ENCODE measurements around the gene ZFAND3. TPM values are rescaled to one million over a fixed set of nuclear protein-coding genes. Genes with fewer than 3 reads are reported as not detected.
A peak's percentile ranks its signal among the peaks of the same experiment; 100 is the strongest.

Gene ZFAND3
- polyA plus RNA-seq, 1 of the 3 experiments (the other 2 are of a cell fraction), result 16.7 TPM

DNA sequence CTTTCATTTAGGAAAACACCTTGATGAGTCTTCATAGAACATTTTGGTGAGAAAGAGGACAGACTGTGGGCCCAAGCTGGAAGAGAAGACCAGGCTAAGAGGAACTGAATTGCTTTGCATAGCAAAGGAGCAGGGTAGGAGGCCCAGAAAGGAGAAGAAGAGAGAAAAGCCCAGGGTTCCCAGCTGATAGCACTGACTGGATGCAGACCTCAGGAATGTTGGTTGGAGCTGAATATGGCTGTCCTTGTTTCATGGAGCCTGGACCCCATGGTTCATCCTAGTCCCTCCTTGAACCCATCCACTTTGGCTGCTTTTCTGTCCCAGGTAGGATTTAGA is 18.0 kb upstream of the ZFAND3 start:
- H3K79me2 ChIP-seq (ENCODE audit: insufficient read depth), result no peaks in the 10 kb centered on the region
- no peaks in the 10 kb centered on the region for H3K9me2 ChIP-seq
- H3K4me1 ChIP-seq (ENCODE audit: control insufficient read depth in 1 of 2, insufficient read depth in 2 of 2, low read depth in 1 of 2, low read length in 1 of 2), result peaks cover 0 to 35% of the 10 kb centered on the region in 2 experiments; a peak in 2 of 4 replicates
- H3K9ac ChIP-seq, result no peak overlapping the region
- ChIA-PET POLR2A (interaction anchor here (4.1 kb wide), 1 partner anchor 18 kb away, joined by 16 read pairs; the partner anchor contains the start of gene ZFAND3), CTCF (interaction anchor here (1.3 to 1.9 kb wide), 4 partner anchors 10 to 267 kb away, joined by 3 to 8 read pairs (median 4); no protein-coding TSS in a partner anchor)
- no peaks in the 10 kb centered on the region for H3F3A ChIP-seq (replicated peaks; ENCODE audit: insufficient read depth)
- no peaks in the 10 kb centered on the region for H3K27me3 ChIP-seq (ENCODE audit: insufficient read depth)
- no peak for DNase-seq
- no peak overlapping the region for H3K4me3 ChIP-seq (ENCODE audit: low read depth in 2 of 2, low read length in 1 of 2)
- H3K4me2 ChIP-seq, result no peak overlapping the region
- H3K9me3 ChIP-seq, result no peaks in the 10 kb centered on the region
- no peak overlapping the region for H2AFZ ChIP-seq (ENCODE audit: low read depth)
- no peaks in the 10 kb centered on the region for H3K36me3 ChIP-seq (replicated peaks in 1 of 2; ENCODE audit: control insufficient read depth in 1 of 2, insufficient read depth in 2 of 2, low read length in 1 of 2)
- no peaks in the 10 kb centered on the region for H4K20me1 ChIP-seq (ENCODE audit: insufficient read depth)
- peak overlapping the region in 1 of 2 experiments; percentile 67; a peak in 2 of 4 replicates for H3K27ac ChIP-seq (ENCODE audit: low read depth in 2 of 2, low read length in 1 of 2)
- TF ChIP-seq RFX5 (IDR thresholded peaks at IDR 0.05; ENCODE audit: low read length) (no peak), POLR2AphosphoS5 (IDR thresholded peaks at IDR 0.05; ENCODE audit: low read depth, low read length) (no peak), CHD2 (IDR thresholded peaks at IDR 0.05; ENCODE audit: low read length, partially characterized antibody) (no peak), FOXJ3 (CRISPR knock-in tag; IDR thresholded peaks at IDR 0.05) (no peak)

DNA sequence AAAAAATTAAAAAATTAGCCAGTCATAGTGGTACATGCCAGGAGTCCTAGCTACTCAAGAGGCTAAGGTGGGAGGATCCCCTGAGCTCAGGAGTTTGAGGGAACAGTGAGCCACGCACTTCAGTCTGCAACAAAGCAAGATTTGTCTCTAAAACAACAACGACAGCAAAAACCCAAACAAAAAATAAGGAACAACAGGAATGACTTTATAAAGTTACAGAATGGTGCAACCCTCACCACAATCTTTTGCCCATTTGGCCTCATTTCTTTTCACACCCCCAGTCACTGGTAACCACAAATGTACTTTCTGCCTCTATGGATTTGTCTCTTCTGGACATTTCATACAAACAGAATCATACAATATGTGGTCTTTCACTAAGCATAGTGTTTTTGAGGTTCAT is 16.7 kb upstream of the ZFAND3 start:
- H2AFZ ChIP-seq (ENCODE audit: low read depth), result no peak overlapping the region
- peaks cover 0 to 39% of the 10 kb centered on the region in 2 experiments; a peak in 2 of 4 replicates for H3K4me1 ChIP-seq (ENCODE audit: control insufficient read depth in 1 of 2, insufficient read depth in 2 of 2, low read depth in 1 of 2, low read length in 1 of 2)
- H3F3A ChIP-seq (replicated peaks; ENCODE audit: insufficient read depth), result no peaks in the 10 kb centered on the region
- no peak for DNase-seq
- H3K4me2 ChIP-seq, result no peak overlapping the region
- no peak overlapping the region for H3K27ac ChIP-seq (ENCODE audit: low read depth in 2 of 2, low read length in 1 of 2)
- H3K9me2 ChIP-seq, result no peaks in the 10 kb centered on the region
- CTCF ChIA-PET, result interaction anchor here (0.6 to 1.9 kb wide), 4 partner anchors 231 to 477 kb away, joined by 3 to 4 read pairs (median 4); no protein-coding TSS in a partner anchor
- H4K20me1 ChIP-seq (ENCODE audit: insufficient read depth), result no peaks in the 10 kb centered on the region
- no peaks in the 10 kb centered on the region for H3K36me3 ChIP-seq (replicated peaks in 1 of 2; ENCODE audit: control insufficient read depth in 1 of 2, insufficient read depth in 2 of 2, low read length in 1 of 2)
- POLR2A ChIA-PET, result interaction anchor here (4.1 kb wide), 1 partner anchor 17 kb away, joined by 16 read pairs; the partner anchor contains the start of gene ZFAND3
- H3K27me3 ChIP-seq (ENCODE audit: insufficient read depth), result no peaks in the 10 kb centered on the region
- 90% methylated on average over 2 of the region's 2 CpGs for WGBS (ENCODE audit: low lambda C conversion rate)
- no peak overlapping the region for H3K4me3 ChIP-seq (ENCODE audit: low read depth in 2 of 2, low read length in 1 of 2)
- no peaks in the 10 kb centered on the region for H3K9me3 ChIP-seq
- TF ChIP-seq EZH2phosphoT487 (IDR thresholded peaks at IDR 0.05; ENCODE audit: borderline replicate concordance, low read depth) (no peak), MEF2A (IDR thresholded peaks at IDR 0.05; ENCODE audit: borderline replicate concordance, low read depth) (no peak), MXI1 (IDR thresholded peaks at IDR 0.05; ENCODE audit: low read depth, low read length) (no peak), SMC3 (IDR thresholded peaks at IDR 0.05; ENCODE audit: low read depth, low read length) (no peak), CHD2 (IDR thresholded peaks at IDR 0.05; ENCODE audit: low read length, partially characterized antibody) (no peak), RFX5 (IDR thresholded peaks at IDR 0.05; ENCODE audit: low read length) (no peak), YY1 (IDR thresholded peaks at IDR 0.05; ENCODE audit: low read depth) (no peak), EP300 (IDR thresholded peaks at IDR 0.05; ENCODE audit: borderline replicate concordance in 1 of 2, low read depth in 1 of 2, low read length in 1 of 2) (no peak), RAD21 (IDR thresholded peaks at IDR 0.05; ENCODE audit: low read length) (no peak), JUND (IDR thresholded peaks at IDR 0.05) (no peak), FOSL2 (IDR thresholded peaks at IDR 0.05; ENCODE audit: borderline replicate concordance, low read depth) (no peak), GATA2 (CRISPR knock-in tag; IDR thresholded peaks at IDR 0.05) (no peak), POLR2AphosphoS5 (IDR thresholded peaks at IDR 0.05; ENCODE audit: low read depth, low read length) (no peak), GABPA (IDR thresholded peaks at IDR 0.05; ENCODE audit: low read depth) (no peak), NRF1 (IDR thresholded peaks at IDR 0.05; ENCODE audit: low read depth, low read length) (no peak)
- TF ChIP-seq, protein P1, sequence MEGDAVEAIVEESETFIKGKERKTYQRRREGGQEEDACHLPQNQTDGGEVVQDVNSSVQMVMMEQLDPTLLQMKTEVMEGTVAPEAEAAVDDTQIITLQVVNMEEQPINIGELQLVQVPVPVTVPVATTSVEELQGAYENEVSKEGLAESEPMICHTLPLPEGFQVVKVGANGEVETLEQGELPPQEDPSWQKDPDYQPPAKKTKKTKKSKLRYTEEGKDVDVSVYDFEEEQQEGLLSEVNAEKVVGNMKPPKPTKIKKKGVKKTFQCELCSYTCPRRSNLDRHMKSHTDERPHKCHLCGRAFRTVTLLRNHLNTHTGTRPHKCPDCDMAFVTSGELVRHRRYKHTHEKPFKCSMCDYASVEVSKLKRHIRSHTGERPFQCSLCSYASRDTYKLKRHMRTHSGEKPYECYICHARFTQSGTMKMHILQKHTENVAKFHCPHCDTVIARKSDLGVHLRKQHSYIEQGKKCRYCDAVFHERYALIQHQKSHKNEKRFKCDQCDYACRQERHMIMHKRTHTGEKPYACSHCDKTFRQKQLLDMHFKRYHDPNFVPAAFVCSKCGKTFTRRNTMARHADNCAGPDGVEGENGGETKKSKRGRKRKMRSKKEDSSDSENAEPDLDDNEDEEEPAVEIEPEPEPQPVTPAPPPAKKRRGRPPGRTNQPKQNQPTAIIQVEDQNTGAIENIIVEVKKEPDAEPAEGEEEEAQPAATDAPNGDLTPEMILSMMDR (IDR thresholded peaks at IDR 0.05), result no peak
- TF ChIP-seq, protein P2, sequence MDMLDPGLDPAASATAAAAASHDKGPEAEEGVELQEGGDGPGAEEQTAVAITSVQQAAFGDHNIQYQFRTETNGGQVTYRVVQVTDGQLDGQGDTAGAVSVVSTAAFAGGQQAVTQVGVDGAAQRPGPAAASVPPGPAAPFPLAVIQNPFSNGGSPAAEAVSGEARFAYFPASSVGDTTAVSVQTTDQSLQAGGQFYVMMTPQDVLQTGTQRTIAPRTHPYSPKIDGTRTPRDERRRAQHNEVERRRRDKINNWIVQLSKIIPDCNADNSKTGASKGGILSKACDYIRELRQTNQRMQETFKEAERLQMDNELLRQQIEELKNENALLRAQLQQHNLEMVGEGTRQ (IDR thresholded peaks at IDR 0.05; ENCODE audit: borderline replicate concordance, low read depth, low read length), result no peak
- TF ChIP-seq, protein P3, sequence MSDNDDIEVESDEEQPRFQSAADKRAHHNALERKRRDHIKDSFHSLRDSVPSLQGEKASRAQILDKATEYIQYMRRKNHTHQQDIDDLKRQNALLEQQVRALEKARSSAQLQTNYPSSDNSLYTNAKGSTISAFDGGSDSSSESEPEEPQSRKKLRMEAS (IDR thresholded peaks at IDR 0.05; ENCODE audit: low read depth), result no peak
- H3K79me2 ChIP-seq (ENCODE audit: insufficient read depth), result no peaks in the 10 kb centered on the region
- H3K9ac ChIP-seq, result no peak overlapping the region

Data from SK-N-SH (cell line).